NCI-H1436 treated with DMSO at 0.1 percent for 48 hours (cell line): ENCODE measurements around the gene SLC11A2.
A peak's percentile ranks its signal among the peaks of the same experiment; 100 is the strongest.

Source experiments
- DNase-seq: peaks from one replicate; lab custom pipeline; 2025; lab: John Stamatoyannopoulos, UW

The SLC11A2 gene

DNA sequence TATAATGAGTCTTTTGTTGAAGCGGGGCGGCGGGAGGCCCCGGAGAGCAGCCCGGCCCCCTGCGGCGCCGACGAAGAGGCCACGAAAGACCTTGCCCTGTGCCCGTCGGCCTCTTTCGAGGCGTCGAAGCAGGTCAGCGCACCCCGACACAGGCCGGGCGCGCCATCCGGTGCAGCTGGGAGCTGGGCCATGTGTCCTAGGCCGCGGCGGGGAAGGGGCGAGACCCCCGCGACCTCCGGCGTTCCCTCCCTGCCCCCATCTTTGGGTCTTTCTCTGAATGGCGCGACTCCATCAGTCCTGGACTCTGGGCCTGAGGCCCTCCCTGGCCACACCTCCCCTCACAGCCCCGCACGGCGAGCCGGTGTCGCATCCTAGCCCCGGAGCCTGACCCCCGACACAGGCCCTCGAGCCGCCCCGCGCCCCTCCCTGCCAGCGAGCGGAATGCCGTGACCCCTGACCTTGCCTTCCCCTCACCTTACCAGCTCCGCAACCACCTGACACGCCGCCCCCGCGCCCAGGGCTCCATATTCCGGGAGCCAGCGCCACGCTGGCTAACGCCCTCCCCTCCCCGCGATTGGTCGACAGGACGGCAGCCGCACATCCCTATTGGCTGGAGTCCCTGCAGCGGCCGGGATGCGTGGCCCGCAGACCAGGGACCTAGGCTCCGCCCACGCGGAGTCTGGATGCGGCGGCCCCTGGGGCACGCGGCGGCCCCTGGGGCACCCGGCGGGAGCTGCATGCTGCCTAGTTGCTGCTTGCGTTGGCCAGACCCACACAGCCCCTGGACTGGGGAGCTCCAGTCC, at the start of gene SLC11A2:
Gene SLC11A2 (minus strand): TSS at position 549 of the 803 bp plus-strand sequence. CDS start 15,656 bp downstream, outside the sequence.
- peak; percentile 66 for DNase-seq

DNA sequence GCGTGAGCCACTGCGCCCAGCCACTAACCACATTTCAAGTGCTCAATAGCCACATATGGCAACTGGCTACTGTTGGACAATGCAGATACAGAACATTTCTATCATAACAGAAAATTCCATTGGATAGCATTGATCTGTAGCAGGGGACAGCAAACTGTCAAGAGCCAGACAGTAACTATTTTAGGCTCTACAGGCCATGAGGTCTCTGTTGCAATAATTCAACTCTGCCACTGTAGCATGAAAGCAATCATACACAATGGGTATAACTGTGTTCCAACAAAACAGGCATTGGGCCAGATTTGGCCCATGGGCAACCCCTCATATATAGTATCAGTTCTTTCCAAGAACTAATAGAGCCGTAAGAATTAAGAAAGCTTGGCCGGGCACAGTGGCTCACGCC, 49.2 kb upstream of the SLC11A2 start:
- DNase-seq = no peak

DNA sequence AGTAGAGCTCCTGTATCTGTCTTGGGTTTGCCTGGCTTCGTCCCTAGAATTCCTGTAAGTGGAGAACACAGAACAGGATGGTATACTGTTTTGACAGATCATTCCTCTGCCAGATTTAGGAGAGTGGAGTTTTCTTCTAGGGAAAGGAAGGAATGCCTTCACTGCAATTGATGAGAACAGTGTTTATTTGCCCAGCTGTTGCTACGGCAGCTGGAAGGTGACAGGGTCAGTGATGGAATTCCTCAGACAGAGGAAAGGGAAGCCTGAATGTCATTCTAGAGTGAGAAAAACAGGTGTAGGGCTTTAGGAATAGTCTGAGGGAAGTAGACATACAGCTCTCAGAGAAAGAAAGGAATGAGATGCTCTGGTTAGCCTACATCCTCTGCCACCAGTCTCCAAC, 45.5 kb upstream of the SLC11A2 start:
- DNase-seq = no peak

DNA sequence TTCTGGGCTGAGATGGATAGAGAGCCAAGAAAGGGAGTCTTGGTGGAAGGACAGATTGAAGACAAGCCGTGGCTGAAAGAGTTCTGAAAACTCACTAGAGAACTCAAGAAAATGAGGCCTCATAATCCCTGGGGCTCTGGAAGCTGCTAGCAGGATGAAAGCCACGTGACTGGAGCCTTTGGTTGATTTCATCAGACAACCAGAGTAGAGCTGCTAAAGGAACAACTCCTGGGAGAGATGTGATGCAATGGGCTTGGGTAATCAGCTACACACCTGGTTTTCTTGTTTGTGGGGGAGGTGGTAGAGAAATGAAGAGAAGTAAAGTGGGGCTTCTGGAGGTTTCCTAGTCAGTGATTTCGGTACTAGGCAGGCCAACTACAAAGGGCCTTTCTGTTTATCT, 43.8 kb upstream of the SLC11A2 start:
- DNase-seq = no peak

DNA sequence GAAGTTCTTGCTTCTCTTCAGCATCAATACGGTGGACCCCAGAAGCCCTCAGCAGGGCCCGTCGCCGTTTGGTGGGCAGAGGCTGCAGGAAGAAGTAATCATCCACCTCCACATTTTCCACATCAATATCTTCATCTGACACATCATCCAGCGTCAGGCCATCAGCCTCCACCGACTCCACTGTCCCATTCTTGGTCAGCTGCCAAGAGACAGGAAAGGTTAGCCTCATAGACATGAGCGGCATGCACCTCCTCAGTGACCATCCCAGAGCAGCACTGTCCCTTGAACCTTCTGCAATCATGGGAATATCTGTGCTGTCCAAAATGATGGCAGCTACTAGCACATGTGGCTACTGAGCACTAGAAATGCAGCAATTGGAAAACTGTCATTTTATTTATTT, 41.6 kb upstream of the SLC11A2 start:
- no peak for DNase-seq

DNA sequence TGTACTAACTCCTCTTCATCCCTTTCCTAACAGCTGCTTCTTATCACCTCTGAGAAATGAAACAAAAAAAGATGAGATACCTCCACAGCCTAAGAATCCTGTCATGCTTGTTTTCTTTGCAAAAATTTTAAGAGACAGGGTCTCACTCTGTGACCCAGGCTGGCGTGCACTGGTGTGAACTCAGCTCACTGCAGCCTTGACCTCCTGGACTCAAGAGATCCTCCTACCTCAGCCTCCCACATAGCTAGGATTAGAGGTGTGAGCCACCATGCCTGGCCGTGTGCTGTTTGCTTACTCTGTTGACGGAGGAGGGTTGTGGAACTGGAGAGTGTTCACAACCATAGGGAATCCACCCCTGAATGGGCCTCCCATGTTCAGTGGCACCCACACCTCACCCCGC, 41.0 kb upstream of the SLC11A2 start:
- no peak for DNase-seq

DNA sequence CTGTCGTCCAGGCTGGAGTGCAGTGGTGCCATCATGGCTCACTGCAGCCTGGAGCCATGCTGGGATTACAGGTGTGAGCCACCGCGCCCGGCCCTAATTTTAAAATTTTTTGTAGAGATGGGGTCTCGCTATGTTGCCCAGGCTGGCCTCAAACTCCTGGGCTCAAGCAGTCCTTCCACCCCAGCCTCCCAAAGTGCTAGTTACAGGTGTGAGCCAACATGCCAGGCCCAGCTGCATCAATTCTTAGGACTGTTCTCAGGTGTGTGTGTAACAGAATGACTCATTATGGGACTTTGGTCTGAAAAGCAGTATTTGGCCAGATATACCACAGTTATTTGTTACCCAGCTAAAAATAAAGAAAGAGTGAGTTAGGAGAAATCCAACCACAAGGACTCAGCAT, 39.3 kb upstream of the SLC11A2 start:
- DNase-seq = no peak

DNA sequence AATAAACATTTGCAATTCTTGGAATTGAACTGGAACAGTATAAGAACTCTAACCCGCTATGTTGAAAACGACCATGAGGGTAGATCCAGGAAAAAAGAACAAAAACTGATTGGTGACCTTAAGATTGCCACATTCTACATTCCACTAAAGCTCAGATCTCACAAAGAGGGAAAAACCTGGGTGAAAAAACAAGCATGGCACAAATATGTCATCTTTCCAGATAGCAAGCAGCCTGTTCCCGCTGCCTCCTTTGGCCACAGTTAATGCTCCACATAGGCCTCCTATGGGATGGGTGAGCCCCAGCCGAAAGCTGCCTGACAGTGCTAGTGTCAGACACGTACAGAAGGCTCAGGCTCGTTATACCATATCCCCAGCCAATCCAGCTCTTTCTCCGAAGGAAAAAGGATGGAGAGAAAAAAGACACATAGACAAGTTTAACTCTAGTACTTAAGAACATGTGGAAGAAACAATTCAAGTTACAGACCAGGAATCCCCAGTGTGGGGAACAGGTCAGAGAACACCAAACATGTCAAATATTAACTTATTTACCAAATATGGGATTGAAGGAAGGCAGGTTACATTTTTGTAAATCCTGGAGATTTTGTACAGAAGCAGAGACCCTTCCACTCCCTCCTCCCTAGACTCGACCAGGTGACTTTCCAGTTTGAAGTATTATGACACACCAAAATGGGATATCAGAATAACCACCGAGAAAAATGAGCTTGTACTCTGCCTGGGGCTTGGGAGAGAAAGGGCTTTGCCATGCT, 36.6 kb upstream of the SLC11A2 start:
- no peak for DNase-seq

DNA sequence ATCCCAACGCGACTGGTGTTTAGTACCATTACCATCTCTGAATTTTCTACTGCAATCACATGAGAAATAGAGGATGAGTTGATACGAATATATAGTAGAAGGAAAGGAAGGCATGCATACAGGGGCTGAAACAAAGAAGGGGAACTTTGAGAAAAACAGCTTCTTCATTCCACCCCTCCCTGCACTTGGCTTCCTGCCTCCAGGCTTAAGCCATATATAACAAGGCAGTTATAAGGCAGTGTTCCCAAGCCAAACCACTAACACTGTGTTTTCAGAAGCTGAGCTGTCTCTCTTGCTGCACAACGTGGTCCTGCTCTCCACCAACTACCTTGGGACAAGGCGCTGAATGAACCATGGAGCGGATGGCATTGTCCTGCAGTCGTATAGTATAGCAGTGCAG, 32.9 kb upstream of the SLC11A2 start:
- no peak for DNase-seq

DNA sequence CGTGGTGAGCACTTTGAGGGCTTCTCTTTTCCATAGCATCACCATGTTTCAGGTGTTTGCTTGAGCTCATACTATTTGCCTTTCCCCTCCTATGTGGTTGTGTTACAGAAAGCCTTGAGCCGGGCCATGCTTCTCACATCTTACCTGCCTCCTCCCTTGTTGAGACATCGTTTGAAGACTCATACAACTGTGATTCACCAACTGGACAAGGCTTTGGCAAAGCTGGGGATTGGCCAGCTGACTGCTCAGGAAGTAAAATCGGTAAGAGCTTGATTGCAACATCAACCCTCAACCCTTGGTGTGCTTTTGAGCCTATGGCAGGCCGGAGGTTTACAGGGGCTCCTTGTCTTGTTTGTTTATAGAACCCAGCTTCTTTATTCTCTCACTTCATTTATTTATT, 30.1 kb upstream of the SLC11A2 start:
- no peak for DNase-seq

DNA sequence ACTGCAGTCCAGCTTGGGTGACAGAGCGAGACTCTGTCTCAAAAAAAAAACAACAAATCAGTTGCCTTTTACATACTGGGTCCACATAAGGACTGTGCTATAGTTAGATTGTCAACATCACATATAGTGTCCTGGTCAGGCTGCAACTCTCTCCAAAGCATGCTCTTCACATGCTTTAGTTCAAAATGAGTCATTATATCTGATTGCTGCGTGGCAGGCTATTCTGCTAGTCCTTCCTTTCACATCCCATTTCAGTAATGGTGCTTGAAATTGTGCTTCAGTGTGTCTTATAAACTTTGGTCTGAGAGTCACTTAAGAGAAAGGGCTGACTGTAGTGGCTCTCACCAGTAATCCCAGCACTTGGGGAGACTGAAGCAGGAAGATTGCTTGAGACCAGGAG, 28.9 kb upstream of the SLC11A2 start:
- DNase-seq = no peak

DNA sequence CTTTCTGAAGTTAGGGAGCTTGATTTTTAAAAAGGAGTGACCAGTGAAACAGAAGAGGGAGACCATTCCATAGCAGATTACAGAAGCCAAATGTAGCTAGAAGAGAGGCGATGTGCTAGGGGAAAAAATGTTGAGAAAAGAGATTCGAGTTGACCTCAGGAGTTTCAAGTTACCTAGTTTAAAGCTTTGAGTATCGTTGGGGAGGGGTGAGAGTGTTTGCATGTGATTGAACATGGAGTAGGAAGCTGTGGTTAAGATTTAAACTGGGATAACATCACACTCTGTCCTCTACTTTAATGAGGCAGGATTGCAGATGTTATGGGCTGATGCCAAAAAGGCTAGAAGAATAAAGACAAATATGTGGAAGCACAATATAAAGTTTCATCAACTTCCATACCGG, 25.6 kb upstream of the SLC11A2 start:
- DNase-seq = no peak

DNA sequence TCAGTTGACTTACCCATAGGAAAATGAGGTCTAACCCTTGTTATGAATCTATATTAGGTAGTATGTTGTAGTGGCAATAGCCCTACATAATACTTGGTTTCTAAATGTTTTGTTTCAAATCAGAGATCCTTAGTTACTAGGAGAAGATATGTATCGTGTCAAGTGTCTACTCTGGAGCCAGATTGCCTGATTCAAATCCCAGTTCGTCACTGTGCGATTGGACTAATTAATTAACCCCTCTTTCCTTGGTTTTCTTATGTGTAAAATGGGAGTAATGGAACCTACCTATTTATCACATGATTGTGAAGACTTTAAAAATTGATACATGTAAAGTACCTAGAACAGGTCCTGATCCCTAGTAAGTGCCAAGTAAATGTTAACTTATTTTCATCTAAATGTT, 23.3 kb upstream of the SLC11A2 start:
- no peak for DNase-seq

DNA sequence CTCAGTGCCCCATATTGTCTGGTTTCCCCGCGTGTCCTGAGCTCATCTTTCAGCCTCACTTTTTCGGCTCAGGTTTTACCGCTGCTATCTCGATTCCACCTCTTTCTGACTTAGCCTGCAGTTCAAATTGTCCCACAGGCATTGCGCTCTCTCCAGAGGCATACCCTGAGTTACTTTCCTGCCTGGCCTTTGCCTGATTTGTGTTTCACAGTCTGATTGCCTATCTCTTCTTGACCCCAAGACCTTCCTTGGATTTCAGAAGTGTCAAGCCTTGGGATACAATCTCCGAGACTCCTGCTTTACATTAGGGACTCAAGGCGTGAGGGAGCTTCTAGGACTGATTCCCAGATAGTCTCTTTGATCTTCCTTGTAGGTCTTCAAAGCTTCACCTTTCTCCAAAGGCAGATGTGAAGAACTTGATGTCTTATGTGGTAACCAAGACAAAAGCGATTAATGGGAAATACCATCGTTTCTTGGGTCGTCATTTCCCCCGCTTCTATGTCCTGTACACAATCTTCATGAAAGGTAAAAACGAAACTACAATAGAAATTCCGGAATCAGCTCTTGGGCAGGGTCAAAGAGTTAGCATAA, 22.6 kb upstream of the SLC11A2 start:
- DNase-seq = no peak

DNA sequence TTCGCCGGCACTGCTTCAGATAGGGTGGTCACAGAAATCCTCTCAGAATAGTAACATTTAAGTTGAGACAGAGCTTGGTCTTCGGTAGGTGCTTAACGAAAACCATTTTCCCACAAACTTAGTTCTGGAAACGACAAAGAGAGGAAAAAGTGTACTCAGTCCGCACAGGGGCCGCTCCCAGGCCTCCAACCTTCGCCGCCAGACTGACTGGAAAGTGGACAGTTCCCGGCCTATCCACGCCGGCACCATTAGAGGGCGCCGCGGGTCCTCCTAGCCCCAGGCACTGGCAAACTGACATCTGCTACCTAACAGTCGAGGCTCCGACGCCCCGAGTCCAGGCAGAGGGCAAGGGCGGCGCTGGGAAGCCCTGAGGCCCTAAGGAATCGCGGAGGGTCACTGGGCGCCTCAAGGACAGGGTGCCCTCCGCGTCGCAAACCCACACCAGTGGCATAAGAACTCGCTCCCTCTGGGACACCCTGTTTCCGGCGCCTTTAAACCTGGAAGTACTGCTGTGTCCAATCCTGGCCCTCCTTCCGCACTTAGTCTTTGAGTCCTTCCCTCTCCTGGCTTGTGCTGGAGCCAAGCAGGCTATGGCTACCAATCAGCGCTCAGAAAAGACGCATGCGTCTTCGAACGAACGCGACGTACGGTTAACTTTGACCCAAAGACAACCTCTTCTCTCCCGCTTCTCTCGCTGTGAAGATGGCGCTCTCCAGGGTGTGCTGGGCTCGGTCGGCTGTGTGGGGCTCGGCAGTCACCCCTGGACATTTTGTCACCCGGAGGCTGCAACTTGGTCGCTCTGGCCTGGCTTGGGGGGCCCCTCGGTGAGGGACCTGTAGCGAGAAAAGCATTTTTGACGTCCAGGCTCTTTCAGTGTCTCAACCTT, 21.7 kb upstream of the SLC11A2 start, which contains the start of gene LETMD1:
Gene LETMD1 (plus strand): TSS at position 673 of the 886 bp plus-strand sequence. CDS start 30 bp downstream, at position 703.
- peak; percentile 92 for DNase-seq

DNA sequence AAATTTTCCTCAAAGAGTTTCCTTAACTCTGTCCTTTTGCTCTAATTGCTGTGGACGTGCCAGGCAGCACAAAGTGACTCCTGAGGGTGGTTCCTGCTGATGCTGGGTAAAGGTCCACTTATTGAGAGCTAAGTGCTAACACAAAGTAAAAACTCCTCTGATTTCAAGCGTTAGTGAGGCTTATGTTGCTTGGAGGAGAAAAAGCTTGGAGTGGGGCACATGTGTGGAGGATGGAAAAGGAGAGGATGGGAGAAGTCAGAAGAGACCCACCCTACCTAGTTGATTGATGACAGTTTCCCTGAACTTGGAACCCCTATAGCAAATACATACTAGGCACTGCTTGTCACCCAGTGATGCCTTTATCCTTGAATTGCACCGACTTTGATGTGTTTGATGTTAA, 10.1 kb upstream of the SLC11A2 start:
- DNase-seq = no peak

DNA sequence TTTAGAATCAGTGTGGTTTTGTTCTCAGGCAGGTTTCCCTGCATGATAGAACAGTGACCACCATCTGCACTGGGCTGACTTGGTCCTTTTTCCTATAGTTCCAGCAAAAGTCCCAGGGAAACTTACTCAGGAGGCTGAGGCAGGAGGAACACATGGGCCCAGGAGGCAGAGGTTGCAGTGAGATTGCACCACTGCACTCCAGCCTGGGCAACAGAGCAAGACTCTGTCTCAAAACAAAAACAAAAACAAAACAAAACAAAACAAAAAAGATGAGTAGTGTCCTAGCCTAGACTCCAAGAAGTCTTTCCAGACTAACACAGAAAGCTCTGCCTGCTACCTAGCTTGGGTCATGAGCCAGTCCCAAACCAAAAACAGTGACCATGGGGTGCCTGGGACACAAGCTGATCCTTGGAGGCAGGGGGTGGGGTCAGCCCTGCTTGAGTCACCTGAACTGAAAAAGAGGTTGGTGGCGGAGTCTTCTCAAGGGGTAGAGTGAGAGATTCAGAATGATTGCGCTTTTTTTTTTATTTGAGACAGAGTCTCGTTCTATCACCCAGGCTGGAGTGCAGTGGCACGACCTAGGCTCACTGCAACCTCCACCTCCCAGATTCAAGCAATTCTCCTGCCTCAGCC, 7.4 kb upstream of the SLC11A2 start:
- DNase-seq = no peak

DNA sequence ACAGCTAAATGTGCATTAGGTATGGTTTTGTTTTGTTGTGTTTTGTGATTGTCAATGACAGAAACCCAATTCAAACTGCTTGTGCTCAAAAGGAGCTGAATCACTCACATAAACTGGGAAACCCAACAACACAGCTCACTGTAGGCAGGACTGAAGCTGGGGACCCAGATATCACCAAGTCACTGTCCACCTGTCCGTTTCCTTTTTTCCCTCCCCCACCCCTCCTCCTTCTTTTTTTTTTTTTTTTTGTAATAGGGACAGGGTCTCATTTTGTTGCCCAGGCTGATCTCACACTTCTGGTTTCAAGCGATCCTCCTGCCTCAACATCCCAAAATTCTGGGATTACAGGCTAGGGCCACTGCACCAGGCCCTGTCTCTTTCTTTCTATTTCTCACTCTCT, 6.9 kb upstream of the SLC11A2 start:
- no peak for DNase-seq

DNA sequence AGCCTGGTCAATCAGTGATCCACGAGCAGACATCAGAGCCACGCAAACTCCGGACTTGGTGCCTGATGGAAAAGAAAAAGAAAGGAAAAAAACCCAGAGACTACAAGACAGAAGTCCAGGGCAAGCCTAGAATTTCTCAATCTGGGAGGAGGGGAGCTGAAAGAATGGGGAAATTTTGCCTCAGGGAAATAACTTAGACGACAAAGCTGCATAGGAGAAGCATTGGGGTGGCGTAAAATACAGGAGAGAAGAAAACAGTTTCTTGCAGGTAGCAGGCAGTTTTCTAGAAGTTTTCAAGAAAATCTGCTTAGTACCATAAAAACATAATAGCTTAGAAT, 2.6 kb upstream of the SLC11A2 start:
- DNase-seq = no peak

DNA sequence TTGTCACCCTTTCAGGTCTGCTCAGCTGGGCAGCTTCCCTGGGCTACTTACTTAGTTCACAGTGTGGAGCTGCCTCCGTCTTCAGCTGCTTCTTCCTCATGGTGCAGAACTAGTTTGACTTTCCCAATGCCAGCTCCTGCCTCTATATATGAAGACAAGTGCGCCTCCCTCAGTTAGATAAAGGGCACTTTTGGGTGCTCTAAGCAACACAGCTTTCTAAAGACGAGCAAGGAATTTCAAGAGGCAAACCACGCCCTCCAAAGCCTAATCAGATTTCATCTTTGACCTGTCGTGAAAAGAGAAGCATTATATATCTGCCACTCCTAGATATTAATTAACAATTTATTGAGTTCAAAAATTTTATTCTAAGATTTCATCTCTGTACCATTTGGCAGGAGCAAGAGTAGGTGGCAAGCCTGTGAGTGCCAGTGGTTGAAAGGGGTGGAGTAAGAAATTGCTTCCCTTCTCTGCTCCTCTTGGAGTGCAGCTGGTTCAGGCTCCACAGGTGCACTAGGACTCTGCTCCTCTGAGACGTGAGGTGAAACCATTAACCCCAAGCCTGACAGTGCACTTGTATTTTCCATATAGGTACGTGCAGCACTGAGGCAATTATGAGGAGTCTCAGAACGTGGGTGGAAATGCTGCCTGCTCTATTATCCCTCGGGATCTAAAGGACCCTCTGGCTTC, 2.1 kb upstream of the SLC11A2 start:
- peak; percentile 5 for DNase-seq

DNA sequence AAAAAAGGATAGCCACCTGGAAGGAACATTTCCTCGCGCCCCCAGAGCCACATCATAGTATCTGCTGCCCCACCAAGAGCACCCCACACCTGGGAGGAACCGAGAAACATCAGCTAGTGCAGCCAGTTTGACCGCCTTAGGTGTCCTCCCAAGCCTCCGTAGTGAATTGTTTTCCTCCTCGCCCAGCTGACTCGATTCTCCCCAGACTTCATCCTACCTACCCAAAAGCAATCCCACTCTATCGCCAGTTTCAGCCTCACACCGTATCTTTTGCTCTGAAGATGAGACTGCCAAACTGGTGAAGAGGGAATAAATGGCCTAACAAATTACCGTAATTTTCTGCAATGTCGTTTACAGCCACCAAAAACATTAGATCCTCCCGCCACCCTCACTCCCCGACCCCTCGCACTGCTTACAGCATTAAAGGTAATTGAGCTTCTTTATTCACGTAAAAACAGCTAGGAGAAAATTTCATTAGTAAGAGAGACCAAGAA, 1.2 kb upstream of the SLC11A2 start:
- no peak for DNase-seq
